Measurements from ENCODE around the gene MESP2.

- TF ChIP-seq CTCF (IDR thresholded peaks at IDR 0.05; ENCODE audit: low read length) (no peak), EZH2phosphoT487 (IDR thresholded peaks at IDR 0.05; ENCODE audit: low read length) (no peak)
These were observed 26.6 kb upstream of the MESP2 start for GRCh38 chr15:89749526-89749925.
